Endodermal cell (in vitro differentiated cells): ENCODE results near the gene SMAD7. TPM values are rescaled to one million over a fixed set of nuclear protein-coding genes. Genes with fewer than 3 reads are reported as not detected.

Source experiments
- DNase-seq: peaks from one replicate; pipeline ENCODE4 v3.0.0-alpha.2; 2017
- H3K27ac ChIP-seq: 2 replicates; pipeline ENCODE4 v1.5.1; 2013; ENCODE audit warnings: mild to moderate bottlenecking, low read depth, low read length, moderate library complexity
- H3K27me3 ChIP-seq: 2 replicates; pipeline ENCODE4 v1.6.1; 2013; ENCODE audit warnings: mild to moderate bottlenecking, low read length, moderate library complexity; ENCODE audit not compliant: insufficient read depth, control insufficient read depth, poor library complexity, severe bottlenecking
- H3K36me3 ChIP-seq: 2 replicates; pipeline ENCODE4 v1.7.0; 2013; ENCODE audit warnings: mild to moderate bottlenecking, low read length, moderate library complexity; ENCODE audit not compliant: control insufficient read depth, insufficient read depth
- H3K4me1 ChIP-seq: one replicate; pipeline ENCODE4 v1.7.0; 2013; ENCODE audit warnings: low read length; ENCODE audit not compliant: control insufficient read depth, insufficient read depth
- H3K4me3 ChIP-seq: 2 replicates; pipeline ENCODE4 v1.5.1; 2013; ENCODE audit warnings: mild to moderate bottlenecking, low read length, moderate library complexity
- H3K9ac ChIP-seq: 2 replicates; pipeline ENCODE4 v1.6.1; 2013; ENCODE audit warnings: mild to moderate bottlenecking, low read length, moderate library complexity; ENCODE audit not compliant: poor library complexity, severe bottlenecking; ENCODE audit errors: extremely low read depth
- H3K9me3 ChIP-seq: 2 replicates; pipeline ENCODE4 v1.6.1; 2013; ENCODE audit warnings: mild to moderate bottlenecking, low read length, moderate library complexity; ENCODE audit not compliant: control insufficient read depth
- H3K27ac Mint-ChIP-seq: 2 replicates; pipeline ENCODE4 v1.8.0; 2020; ENCODE audit warnings: mixed read lengths
- H3K27me3 Mint-ChIP-seq: 2 replicates; pipeline ENCODE4 v1.8.0; 2021; ENCODE audit warnings: mild to moderate bottlenecking, mixed read lengths; ENCODE audit not compliant: insufficient read depth
- H3K36me3 Mint-ChIP-seq: 2 replicates; pipeline ENCODE4 v1.8.0; 2020; ENCODE audit warnings: low read depth, mixed read lengths
- H3K4me1 Mint-ChIP-seq: 2 replicates; pipeline ENCODE4 v1.8.0; 2020; ENCODE audit warnings: mixed read lengths
- H3K4me3 Mint-ChIP-seq: 2 replicates; pipeline ENCODE4 v1.8.0; 2020; ENCODE audit warnings: mild to moderate bottlenecking, moderate library complexity, mixed read lengths
- H3K9me3 Mint-ChIP-seq: 2 replicates; pipeline ENCODE4 v1.8.0; 2020; ENCODE audit warnings: mild to moderate bottlenecking, mixed read lengths
- WGBS, 2 experiments: methylation state at CpG; one replicate each; pipeline versions ENCODE4 v1.1.5 to v1.1.7; 2013; ENCODE audit warnings: missing lambda C conversion rate in 2 of 2, mixed read lengths in 1 of 2; ENCODE audit not compliant: insufficient coverage in 1 of 2, insufficient read length in 1 of 2; 5-methylcytosine and 5-hydroxymethylcytosine counted together
- total RNA-seq, 2 donors: library from RNA; stranded (reverse); fragmentation: NEBNext Ultra II Directional in 1 of 2; extraction: Animal tissue kit (Norgen Biotek cat#: 25700) in 1 of 2; gene quantifications; 2 replicates in 1 of 2; 3 replicates in 1 of 2; pipeline ENCODE4 v1.2.1, GENCODE V29; 2021
- TF ChIP-seq, protein P1 (sequence below): fragments of 200-600 bp; sonication (generic); conservative IDR thresholded peaks from 2 replicates; pipeline ENCODE4 v1.5.0; 2021; ENCODE audit warnings: antibody characterized with exemption, mild to moderate bottlenecking

The SMAD7 gene
- total RNA-seq, 2 donors from 2014 or later = 52.4 to 67.4 TPM

GRCh38 chr18:48898521-48898920, 52.2 kb downstream of the SMAD7 start:
- H3K36me3 Mint-ChIP-seq = peaks cover 3% of the 10 kb centered on the region
- DNase-seq = no peak
- WGBS, 2 experiments = 92 to 93% methylated on average over 4 of the region's 4 CpGs
- no peaks in the 10 kb centered on the region for H3K4me1 Mint-ChIP-seq
- no peak overlapping the region for H3K9ac ChIP-seq
- TF ChIP-seq, protein P1, sequence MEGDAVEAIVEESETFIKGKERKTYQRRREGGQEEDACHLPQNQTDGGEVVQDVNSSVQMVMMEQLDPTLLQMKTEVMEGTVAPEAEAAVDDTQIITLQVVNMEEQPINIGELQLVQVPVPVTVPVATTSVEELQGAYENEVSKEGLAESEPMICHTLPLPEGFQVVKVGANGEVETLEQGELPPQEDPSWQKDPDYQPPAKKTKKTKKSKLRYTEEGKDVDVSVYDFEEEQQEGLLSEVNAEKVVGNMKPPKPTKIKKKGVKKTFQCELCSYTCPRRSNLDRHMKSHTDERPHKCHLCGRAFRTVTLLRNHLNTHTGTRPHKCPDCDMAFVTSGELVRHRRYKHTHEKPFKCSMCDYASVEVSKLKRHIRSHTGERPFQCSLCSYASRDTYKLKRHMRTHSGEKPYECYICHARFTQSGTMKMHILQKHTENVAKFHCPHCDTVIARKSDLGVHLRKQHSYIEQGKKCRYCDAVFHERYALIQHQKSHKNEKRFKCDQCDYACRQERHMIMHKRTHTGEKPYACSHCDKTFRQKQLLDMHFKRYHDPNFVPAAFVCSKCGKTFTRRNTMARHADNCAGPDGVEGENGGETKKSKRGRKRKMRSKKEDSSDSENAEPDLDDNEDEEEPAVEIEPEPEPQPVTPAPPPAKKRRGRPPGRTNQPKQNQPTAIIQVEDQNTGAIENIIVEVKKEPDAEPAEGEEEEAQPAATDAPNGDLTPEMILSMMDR = no peak
- no peaks in the 10 kb centered on the region for H3K27me3 ChIP-seq
- peaks cover 7% of the 10 kb centered on the region for H3K9me3 ChIP-seq
- no peaks in the 10 kb centered on the region for H3K4me1 ChIP-seq
- H3K36me3 ChIP-seq = no peaks in the 10 kb centered on the region
- H3K4me3 ChIP-seq = no peak overlapping the region
- H3K27ac ChIP-seq = no peak overlapping the region
- H3K9me3 Mint-ChIP-seq = peaks cover 7% of the 10 kb centered on the region
- peaks cover 1% of the 10 kb centered on the region for H3K27me3 Mint-ChIP-seq
- H3K4me3 Mint-ChIP-seq = no peak overlapping the region
- H3K27ac Mint-ChIP-seq = no peak overlapping the region

- H3K4me3 Mint-ChIP-seq = no peak overlapping the region
- H3K9me3 ChIP-seq = peaks cover 7% of the 10 kb centered on the region
- peaks cover 2% of the 10 kb centered on the region for H3K4me1 Mint-ChIP-seq
- no peak for DNase-seq
- no peaks in the 10 kb centered on the region for H3K36me3 ChIP-seq
- H3K9me3 Mint-ChIP-seq = peaks cover 7% of the 10 kb centered on the region
- no peaks in the 10 kb centered on the region for H3K4me1 ChIP-seq
- peaks cover 1% of the 10 kb centered on the region for H3K27me3 Mint-ChIP-seq
- 83 to 94% methylated on average over 1 to 5 of the region's 5 CpGs for WGBS, 2 experiments
- H3K9ac ChIP-seq = no peak overlapping the region
- peaks cover 3% of the 10 kb centered on the region for H3K36me3 Mint-ChIP-seq
- H3K27ac ChIP-seq = no peak overlapping the region
- H3K27me3 ChIP-seq = no peaks in the 10 kb centered on the region
- peak overlapping the region; percentile 35 for H3K27ac Mint-ChIP-seq
- TF ChIP-seq, protein P1 = no peak
- H3K4me3 ChIP-seq = no peak overlapping the region
Observed at GRCh38 chr18:48897531-48897930, 53.2 kb downstream of the SMAD7 start.

DNA sequence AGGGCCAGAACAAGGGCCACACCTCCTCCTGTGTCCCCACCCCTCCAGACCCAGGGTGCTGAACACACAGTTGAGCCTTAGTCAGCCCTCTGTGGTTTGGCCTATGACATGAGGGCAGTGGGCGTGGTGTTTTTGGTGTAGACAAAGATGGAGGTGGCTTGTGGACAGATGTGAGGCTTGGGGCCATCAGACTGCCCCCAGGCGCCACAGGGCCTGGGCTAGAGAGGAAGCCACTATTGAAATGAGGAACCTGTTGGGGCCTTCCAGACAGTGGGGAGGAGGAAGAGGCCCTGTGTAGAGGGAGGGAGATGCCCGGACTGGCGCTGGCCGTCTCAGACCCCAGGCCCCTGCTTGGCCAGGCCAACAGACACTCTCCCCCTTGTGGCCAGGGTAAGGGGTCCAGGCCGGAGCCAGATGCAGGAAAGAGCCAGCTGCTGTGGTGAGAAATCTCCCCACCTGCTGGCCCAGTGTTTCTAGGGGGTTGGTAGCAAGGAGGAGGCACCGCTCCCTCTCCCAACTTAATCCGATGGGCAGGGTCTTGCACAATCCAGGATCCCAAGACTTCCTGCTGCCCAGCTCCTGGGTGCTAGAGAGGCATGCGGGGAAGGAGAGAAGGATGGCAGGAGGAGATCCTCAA, 53.8 kb downstream of the SMAD7 start:
- H3K27ac Mint-ChIP-seq = peak overlapping the region; percentile 35
- no peaks in the 10 kb centered on the region for H3K36me3 ChIP-seq
- peaks cover 7% of the 10 kb centered on the region for H3K9me3 Mint-ChIP-seq

More for the DNA sequence above, 53.8 kb downstream of the SMAD7 start:
- Histone ChIP-seq H3K9me3 (peaks cover 7% of the 10 kb centered on the region), H3K4me3 (no peak overlapping the region), H3K27ac (no peak overlapping the region), H3K4me1 (no peaks in the 10 kb centered on the region), H3K9ac (no peak overlapping the region), H3K27me3 (no peaks in the 10 kb centered on the region)
- 87 to 90% methylated on average over 2 to 9 of the region's 9 CpGs for WGBS, 2 experiments
- Mint-ChIP-seq H3K4me1 (peaks cover 2% of the 10 kb centered on the region), H3K4me3 (no peak overlapping the region), H3K27me3 (peaks cover 1% of the 10 kb centered on the region), H3K36me3 (peaks cover 3% of the 10 kb centered on the region)
- peak; percentile 91 for DNase-seq
- TF ChIP-seq, protein P1 = peak; percentile 87
